Liver (tissue), 9 donors: ENCODE data around the gene CALB2. TPM values are rescaled to one million over a fixed set of nuclear protein-coding genes. Genes with fewer than 3 reads are reported as not detected.

Source experiments
- DNase-seq: peaks from one replicate; pipeline ENCODE4 v3.0.0-alpha.2; 2017; ENCODE audit warnings: low spot score
- H3K27ac ChIP-seq, 2 donors: one replicate each; pipeline ENCODE4 v1.7.0; 2013; ENCODE audit warnings: inconsistent platforms in 2 of 2, low read length in 2 of 2, control low read depth in 1 of 2, low read depth in 1 of 2, mild to moderate bottlenecking in 1 of 2
- H3K27me3 ChIP-seq, 4 donors: one replicate each; pipeline versions ENCODE4 v1.6.1 to v1.7.0; 2013; ENCODE audit warnings: low read length in 3 of 4, inconsistent platforms in 1 of 4, mild to moderate bottlenecking in 1 of 4, moderate library complexity in 1 of 4; ENCODE audit not compliant: control insufficient read depth in 4 of 4, insufficient read depth in 4 of 4
- H3K36me3 ChIP-seq, 4 donors: one replicate each; pipeline versions ENCODE4 v1.6.1 to v1.7.0; 2013; ENCODE audit warnings: low read length in 3 of 4, mild to moderate bottlenecking in 3 of 4, low read depth in 1 of 4, moderate library complexity in 1 of 4; ENCODE audit not compliant: control insufficient read depth in 4 of 4, insufficient read depth in 3 of 4
- H3K4me1 ChIP-seq, 4 donors: one replicate each; pipeline versions ENCODE4 v1.6.1 to v1.7.0; 2013; ENCODE audit warnings: low read length in 3 of 4, mild to moderate bottlenecking in 3 of 4, moderate library complexity in 1 of 4; ENCODE audit not compliant: control insufficient read depth in 4 of 4, insufficient read depth in 4 of 4
- H3K4me3 ChIP-seq, 3 donors: one replicate each; pipeline versions ENCODE4 v1.6.1 to v1.7.0; 2013; ENCODE audit warnings: low read length in 3 of 3, control low read depth in 1 of 3, low read depth in 1 of 3, mild to moderate bottlenecking in 1 of 3
- H3K9ac ChIP-seq, 2 donors: one replicate each; pipeline ENCODE4 v1.7.0; 2013; ENCODE audit warnings: low read length in 2 of 2, mild to moderate bottlenecking in 2 of 2, moderate library complexity in 2 of 2, control low read depth in 1 of 2, low read depth in 1 of 2
- H3K9me3 ChIP-seq, 4 donors: one replicate each; pipeline versions ENCODE4 v1.6.1 to v1.7.0; 2013; ENCODE audit warnings: low read length in 3 of 4; ENCODE audit not compliant: control insufficient read depth in 4 of 4
- ATF3 ChIP-seq: IDR thresholded peaks from 2 replicates; pipeline ENCODE4 v1.6.1; 2016; ENCODE audit warnings: antibody characterized with exemption
- CTCF ChIP-seq: fragments of 150-350 bp; IDR thresholded peaks from 2 replicates; pipeline ENCODE4 v1.5.1; 2017; ENCODE audit warnings: improper control_type of control experiment, low read depth, low read length; ENCODE audit not compliant: missing input control
- EGR1 ChIP-seq, 2 donors: IDR thresholded peaks; 2 replicates each; pipeline ENCODE4 v1.6.1; 2016 to 2018; ENCODE audit warnings: antibody characterized with exemption in 2 of 2, low read depth in 2 of 2
- FOXA1 ChIP-seq: IDR thresholded peaks from 2 replicates; pipeline ENCODE4 v1.6.1; 2016; ENCODE audit warnings: antibody characterized with exemption
- FOXA2 ChIP-seq: IDR thresholded peaks from 2 replicates; pipeline ENCODE4 v1.6.1; 2016; ENCODE audit warnings: antibody characterized with exemption
- GABPA ChIP-seq, 2 donors: IDR thresholded peaks in 1 of 2; conservative IDR thresholded peaks in 1 of 2; 2 replicates each; pipeline ENCODE4 v1.6.1; 2016; ENCODE audit warnings: antibody characterized with exemption in 2 of 2, mild to moderate bottlenecking in 1 of 2, moderate library complexity in 1 of 2
- HNF4A ChIP-seq, 2 donors: conservative IDR thresholded peaks; 2 replicates each; pipeline ENCODE4 v1.6.1; 2016; ENCODE audit warnings: antibody characterized with exemption in 2 of 2, mild to moderate bottlenecking in 2 of 2
- HNF4G ChIP-seq: IDR thresholded peaks from 2 replicates; pipeline ENCODE4 v1.6.1; 2016; ENCODE audit warnings: antibody characterized with exemption
- JUND ChIP-seq, 2 donors: IDR thresholded peaks; 2 replicates each; pipeline ENCODE4 v1.6.1; 2016; ENCODE audit warnings: antibody characterized with exemption in 2 of 2
- MAX ChIP-seq: IDR thresholded peaks from 2 replicates; pipeline ENCODE4 v1.6.1; 2016; ENCODE audit warnings: antibody characterized with exemption
- NR2F2 ChIP-seq: IDR thresholded peaks from 2 replicates; pipeline ENCODE4 v1.6.1; 2016; ENCODE audit warnings: antibody characterized with exemption
- RAD21 ChIP-seq, 2 donors: IDR thresholded peaks; 2 replicates each; pipeline ENCODE4 v1.6.1; 2016; ENCODE audit warnings: antibody characterized with exemption in 2 of 2, mild to moderate bottlenecking in 2 of 2
- REST ChIP-seq: IDR thresholded peaks from 2 replicates; pipeline ENCODE4 v1.6.1; 2016; ENCODE audit warnings: antibody characterized with exemption, mild to moderate bottlenecking
- RXRA ChIP-seq, 2 donors: IDR thresholded peaks; 2 replicates each; pipeline ENCODE4 v1.6.1; 2017 to 2018; ENCODE audit warnings: antibody characterized with exemption in 2 of 2, mild to moderate bottlenecking in 1 of 2
- SP1 ChIP-seq: IDR thresholded peaks from 2 replicates; pipeline ENCODE4 v1.6.1; 2018; ENCODE audit warnings: antibody characterized with exemption, mild to moderate bottlenecking
- TAF1 ChIP-seq: conservative IDR thresholded peaks from 2 replicates; pipeline ENCODE4 v1.6.1; 2016; ENCODE audit warnings: antibody characterized with exemption, mild to moderate bottlenecking
- YY1 ChIP-seq: IDR thresholded peaks from 2 replicates; pipeline ENCODE4 v1.6.1; 2016; ENCODE audit warnings: antibody characterized with exemption, mild to moderate bottlenecking
- ZBTB33 ChIP-seq: IDR thresholded peaks from 2 replicates; pipeline ENCODE4 v1.6.1; 2016; ENCODE audit warnings: antibody characterized with exemption
- WGBS: extraction: QIAGEN DNeasy Blood & Tissue Kit; methylation state at CpG from one replicate; pipeline ENCODE4 v1.1.7; 2013; 5-methylcytosine and 5-hydroxymethylcytosine counted together
- polyA plus RNA-seq, 2 donors: library from polyadenylated mRNA; stranded (reverse) in 1 of 2; unstranded in 1 of 2; fragments of 200-250 nt in 1 of 2; fragments of >200 nt in 1 of 2; fragmentation: Nextera tagmentation in 1 of 2; extraction: Ambion mirVana in 1 of 2; gene quantifications; one replicate each; pipeline versions ENCODE4 v1.2.1 to v1.2.3, GENCODE V29; 2013 to 2015
- total RNA-seq, 2 donors: library from RNA; depleted of rRNA; stranded (reverse); fragments of >200 nt; gene quantifications; one replicate each; pipeline ENCODE4 v1.2.3, GENCODE V29; 2014
- donor health status: healthy.
- donor health status: healthy.
- donor health status: healthy.
- donor health status: healthy.
- donor health status: healthy.

Gene CALB2
- total and polyA plus RNA-seq, 4 donors = not detected

- H3K9me3 ChIP-seq = no peaks in the 10 kb centered on the region
- H3K36me3 ChIP-seq = no peaks in the 10 kb centered on the region
- no peak for DNase-seq
- WGBS = 80% methylated on average over 5 of the region's 5 CpGs
- H3K9ac ChIP-seq = no peak overlapping the region
- TF ChIP-seq JUND (IDR thresholded peaks at IDR 0.05) = no peak
- no peak for TF ChIP-seq EGR1 (IDR thresholded peaks at IDR 0.05; ENCODE audit: low read depth in 2 of 2)
- TF ChIP-seq YY1 = no peak
- TF ChIP-seq FOXA1 = no peak
- TF ChIP-seq RXRA (IDR thresholded peaks at IDR 0.05) = no peak
- TF ChIP-seq ATF3 = no peak
- TF ChIP-seq SP1 = no peak
- no peak for TF ChIP-seq GABPA (IDR thresholded peaks at IDR 0.05 in 1 of 2, conservative IDR thresholded peaks at IDR 0.05 in 1 of 2)
- no peak for TF ChIP-seq NR2F2
- no peak for TF ChIP-seq HNF4G
- no peak for TF ChIP-seq CTCF
- no peak for TF ChIP-seq ZBTB33
- TF ChIP-seq TAF1 = no peak
- no peak for TF ChIP-seq FOXA2
- TF ChIP-seq HNF4A (conservative IDR thresholded peaks at IDR 0.05) = no peak
- TF ChIP-seq MAX = no peak
- no peak for TF ChIP-seq REST
- TF ChIP-seq RAD21 (IDR thresholded peaks at IDR 0.05) = no peak
- peaks cover 0 to 2% (median 0%) of the 10 kb centered on the region in 4 donors for H3K27me3 ChIP-seq
- no peak overlapping the region for H3K4me3 ChIP-seq
- H3K27ac ChIP-seq = no peak overlapping the region
- no peaks in the 10 kb centered on the region for H3K4me1 ChIP-seq
Observed at GRCh38 chr16:71376465-71377157, 18.1 kb downstream of the CALB2 start.
